Pulmonary artery endothelial cell (primary cell): ENCODE data around the gene SLC4A8. TPM values are rescaled to one million over a fixed set of nuclear protein-coding genes. Genes with fewer than 3 reads are reported as not detected.
"Not testable (repeated sequence)": the region's sequence is repeated elsewhere in the genome, so short reads cannot be mapped to it uniquely, and the experiment has no call there.

Experiments
- DNase-seq: peaks from one replicate; pipeline ENCODE4 v3.0.0-alpha.2; 2011; ENCODE audit warnings: low read depth, low spot score
- total RNA-seq: library from RNA; depleted of rRNA; stranded (reverse); fragments of >200 nt; gene quantifications from 2 replicates; pipeline ENCODE4 v1.2.3, GENCODE V29; 2014

The SLC4A8 gene
- total RNA-seq, 1 donor from 2014 or later, result 3.7 TPM

DNA sequence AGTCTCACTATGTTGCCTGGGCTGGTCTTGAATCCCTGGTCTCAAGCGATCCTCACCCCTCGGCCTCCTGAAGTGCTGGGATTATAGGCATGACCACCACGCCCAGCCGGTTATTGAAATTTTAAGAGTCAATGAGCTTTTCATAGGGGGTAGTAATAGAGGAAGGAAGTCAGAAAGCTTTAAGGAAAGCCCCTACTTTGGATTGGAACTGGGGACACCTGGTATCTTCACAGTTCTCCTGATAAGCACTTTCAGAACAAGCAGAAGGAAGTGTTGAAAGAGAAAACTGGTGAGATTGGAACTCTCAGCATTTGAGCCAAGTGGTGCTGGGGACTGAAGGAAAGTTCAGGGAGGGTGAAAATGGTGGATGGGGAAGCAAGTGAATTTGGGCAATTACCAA is 5.1 kb downstream of the SLC4A8 start:
- DNase-seq, result no peak

GRCh38 chr12:51430196-51430895 is 5.7 kb downstream of the SLC4A8 start:
- no peak for DNase-seq

- DNase-seq, result no peak
Measured at GRCh38 chr12:51432921-51433320, 8.3 kb downstream of the SLC4A8 start.

- DNase-seq, result no peak
Measured at GRCh38 chr12:51434305-51434704, 9.7 kb downstream of the SLC4A8 start.

- no peak for DNase-seq
Measured at GRCh38 chr12:51437431-51437830, 12.8 kb downstream of the SLC4A8 start.

- DNase-seq, result no peak
Measured at GRCh38 chr12:51439330-51439729, 14.7 kb downstream of the SLC4A8 start.

DNA sequence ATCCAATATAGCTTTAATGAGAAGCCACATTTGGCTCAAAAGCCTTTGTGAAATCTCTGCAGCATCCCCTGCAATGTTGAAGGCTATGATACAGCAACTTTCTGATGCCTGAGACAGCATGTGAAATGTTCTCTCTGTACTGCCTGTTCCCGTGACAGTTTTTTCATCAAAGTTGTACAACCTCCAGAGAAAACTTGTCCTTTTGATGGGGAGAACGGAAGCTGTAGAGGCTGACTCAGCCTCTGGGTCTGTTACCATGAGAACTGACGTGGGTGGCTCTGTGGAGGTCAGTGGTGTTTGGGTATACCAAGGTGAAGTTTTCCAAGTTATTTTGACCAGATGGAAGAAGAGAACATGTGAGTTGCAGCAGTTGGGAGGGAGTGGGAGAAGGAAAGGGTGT is 17.0 kb downstream of the SLC4A8 start:
- DNase-seq, result no peak

- DNase-seq, result no peak
Measured at GRCh38 chr12:51442324-51442723, 17.7 kb downstream of the SLC4A8 start.

DNA sequence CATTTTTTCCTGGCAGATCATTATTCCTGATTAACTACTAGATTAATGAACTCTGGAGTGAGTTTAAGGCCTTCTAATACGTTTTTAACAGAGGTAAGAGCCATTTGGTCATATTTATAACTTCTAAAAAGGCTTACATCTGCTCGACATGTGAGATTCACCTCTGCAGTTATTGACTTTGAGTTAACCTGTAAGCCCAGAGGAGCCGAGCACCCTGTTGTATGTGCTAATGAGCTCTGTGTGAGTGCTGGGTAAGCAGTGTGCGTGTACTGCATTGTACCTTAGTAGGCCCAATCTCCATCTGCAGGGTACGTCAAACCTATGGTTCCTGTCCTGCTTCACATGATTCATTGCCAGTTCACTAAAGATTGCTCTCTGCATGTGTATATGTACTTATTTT is 18.9 kb downstream of the SLC4A8 start:
- DNase-seq, result no peak

- DNase-seq, result no peak
Measured at GRCh38 chr12:51448618-51449256, 24.1 kb downstream of the SLC4A8 start.

DNA sequence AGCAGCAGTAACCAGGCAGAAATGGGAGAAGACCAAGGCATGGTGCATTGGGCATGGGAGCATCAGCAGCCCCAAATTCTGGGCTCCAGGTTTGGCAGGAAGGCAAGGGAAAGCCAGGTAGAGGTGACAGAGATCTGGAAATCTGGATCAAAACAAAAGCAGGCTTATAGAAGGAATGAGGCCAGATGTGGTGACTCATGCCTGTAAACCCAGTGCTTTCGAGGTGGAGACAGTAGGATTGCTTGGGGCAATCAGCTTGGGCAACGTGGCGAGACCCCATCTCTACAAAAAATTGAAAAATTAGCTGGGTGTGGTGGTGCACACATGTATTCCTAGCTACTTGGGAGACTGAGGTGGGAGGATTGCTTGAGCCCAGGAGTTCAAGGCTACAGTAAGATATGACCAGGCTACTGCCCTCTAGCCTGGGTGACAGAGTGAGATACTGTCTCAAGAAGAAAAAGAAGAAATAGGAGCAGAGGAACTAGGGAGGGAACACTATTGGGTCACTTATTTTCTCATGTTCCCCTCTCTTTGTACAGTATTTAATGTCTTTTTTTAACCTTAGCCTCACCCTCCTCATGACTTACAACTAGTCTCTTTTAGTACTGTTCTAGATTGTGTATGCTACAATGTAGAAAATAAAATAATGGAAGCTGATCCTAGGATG is 25.1 kb downstream of the SLC4A8 start:
- DNase-seq, result no peak

GRCh38 chr12:51450333-51450732 is 25.7 kb downstream of the SLC4A8 start:
- no peak for DNase-seq

- no peak for DNase-seq
Measured at GRCh38 chr12:51450806-51451205, 26.2 kb downstream of the SLC4A8 start.

DNA sequence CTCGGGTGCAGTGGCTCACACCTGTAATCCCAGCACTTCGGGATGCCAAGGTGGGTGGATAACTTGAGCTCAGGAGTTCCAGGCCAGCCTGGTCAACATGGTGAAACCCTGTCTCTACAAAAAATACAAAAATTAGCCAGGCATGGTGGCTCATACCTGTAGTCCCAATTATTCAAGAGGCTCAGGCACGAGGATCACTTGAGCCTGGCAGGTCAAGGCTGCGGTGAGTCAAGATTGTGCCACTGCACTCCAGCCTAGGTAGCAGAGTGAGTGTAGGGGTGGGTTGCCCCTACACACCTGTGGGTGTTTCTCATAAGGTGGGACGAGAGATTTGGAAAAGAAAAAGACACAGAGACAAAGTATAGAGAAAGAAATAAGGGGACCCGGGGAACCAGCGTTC is 29.4 kb downstream of the SLC4A8 start:
- not testable (repeated sequence) for DNase-seq

DNA sequence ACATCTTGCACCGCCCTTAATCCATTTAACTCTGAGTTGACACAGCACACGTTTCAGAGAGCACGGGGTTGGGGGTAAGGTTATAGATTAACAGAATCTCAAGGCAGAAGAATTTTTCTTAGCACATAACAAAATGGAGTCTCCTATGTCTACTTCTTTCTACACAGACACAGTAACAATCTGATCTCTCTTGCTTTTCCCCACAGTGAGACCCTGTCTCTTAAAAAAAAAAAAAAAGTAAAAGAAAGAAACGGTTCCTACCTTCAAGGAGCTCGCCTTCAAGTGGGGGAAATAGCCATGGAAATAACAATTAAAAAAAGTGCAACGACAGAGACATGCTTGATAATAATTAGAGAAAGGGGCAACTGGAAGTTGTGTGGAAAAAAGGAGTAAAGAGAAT is 30.4 kb downstream of the SLC4A8 start:
- not testable (repeated sequence) for DNase-seq

GRCh38 chr12:51458635-51459034 is 34.0 kb downstream of the SLC4A8 start:
- DNase-seq, result no peak

DNA sequence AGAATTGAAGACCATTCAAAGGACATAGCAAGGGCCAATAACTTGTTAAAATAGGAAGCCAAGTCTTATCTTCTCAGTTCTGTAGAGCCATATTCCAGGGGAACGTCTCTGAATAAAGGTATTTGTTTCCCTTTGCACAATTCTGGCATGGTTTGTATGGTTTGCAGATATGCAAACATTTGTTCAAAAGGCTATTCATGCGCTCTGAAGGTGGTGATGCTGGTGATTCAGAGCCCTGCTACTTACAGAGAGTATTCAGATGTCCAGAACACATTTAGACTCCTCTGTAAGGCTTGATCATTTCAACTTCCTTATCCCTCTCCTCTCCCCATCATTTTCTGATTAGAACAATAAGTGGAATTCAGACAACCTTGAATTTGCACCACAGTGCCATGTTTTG is 35.9 kb downstream of the SLC4A8 start:
- no peak for DNase-seq

- DNase-seq, result no peak
Measured at GRCh38 chr12:51465491-51465890, 40.9 kb downstream of the SLC4A8 start.

GRCh38 chr12:51470116-51470515 is 45.5 kb downstream of the SLC4A8 start:
- no peak for DNase-seq

DNA sequence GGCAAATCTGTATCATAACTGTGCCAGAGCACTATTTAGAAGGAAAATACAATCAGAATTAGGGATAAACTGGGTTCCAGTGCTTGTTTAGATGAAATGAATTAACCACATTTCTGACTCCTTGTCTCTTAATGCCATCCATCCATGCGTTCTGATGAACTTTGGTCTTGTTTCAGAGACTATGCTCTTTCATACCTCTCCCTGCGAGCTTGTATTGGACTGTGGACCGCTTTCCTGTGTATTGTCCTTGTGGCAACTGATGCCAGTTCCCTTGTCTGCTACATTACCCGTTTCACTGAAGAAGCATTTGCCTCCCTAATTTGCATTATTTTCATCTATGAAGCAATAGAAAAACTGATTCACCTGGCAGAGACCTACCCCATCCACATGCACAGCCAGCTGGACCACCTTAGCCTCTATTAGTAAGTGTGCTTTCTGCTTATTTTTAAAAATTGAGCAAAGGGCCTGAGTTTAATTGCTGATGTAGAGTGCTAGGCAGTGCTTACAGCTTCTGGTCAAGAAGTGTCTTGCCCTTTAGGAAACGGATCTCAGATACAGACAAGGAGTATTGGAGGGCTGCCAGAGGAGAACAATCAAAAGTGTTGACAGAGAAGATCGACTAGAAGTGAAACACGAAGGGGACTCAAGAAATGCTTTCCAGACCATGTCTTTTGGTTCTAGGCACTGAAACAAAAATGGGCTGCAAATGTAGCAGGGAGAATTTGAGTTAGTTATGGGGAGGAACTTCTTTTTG is 46.7 kb downstream of the SLC4A8 start:
- peak; percentile 17 for DNase-seq

GRCh38 chr12:51472984-51473383 is 48.4 kb downstream of the SLC4A8 start:
- no peak for DNase-seq

DNA sequence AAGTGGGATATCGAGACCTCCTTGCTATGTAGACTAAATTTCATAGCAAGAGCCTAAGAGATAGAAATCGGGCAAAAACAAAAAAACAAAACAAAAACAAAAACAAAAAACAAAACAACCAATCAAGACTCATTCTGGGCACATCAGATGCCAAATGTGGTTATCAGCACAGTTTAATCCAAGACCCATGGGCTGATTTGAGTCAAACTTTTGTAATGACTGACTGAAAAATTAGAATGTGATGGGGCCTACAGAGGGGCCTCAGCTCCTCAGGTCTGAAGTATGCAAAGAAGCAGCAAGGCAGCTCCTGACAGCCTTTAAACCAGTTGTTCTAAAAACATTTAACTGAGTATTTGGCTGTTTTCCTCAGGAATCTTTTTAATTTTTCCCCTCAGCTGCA is 49.3 kb downstream of the SLC4A8 start:
- no peak for DNase-seq
